ENCODE data around the gene PPP1R14B.

PPP1R14B gene

DNA sequence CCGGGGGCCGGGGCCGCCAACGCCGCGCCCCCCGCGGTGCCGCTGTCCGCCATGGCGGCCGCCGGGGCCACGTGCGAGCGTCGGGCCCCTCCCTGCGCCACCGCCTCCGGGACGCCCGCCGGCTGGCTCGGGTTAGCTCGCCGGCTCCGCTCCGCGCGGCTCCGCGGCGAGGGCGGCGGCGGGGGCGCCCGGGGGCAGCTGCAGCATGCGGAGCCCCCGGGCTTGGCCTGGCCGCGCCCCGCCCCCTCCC is 197 bp downstream of the PPP1R14B start:
- H3K4me3 ChIP-seq (ENCODE audit: low read depth, low read length): peak overlapping the region; percentile 97

DNA sequence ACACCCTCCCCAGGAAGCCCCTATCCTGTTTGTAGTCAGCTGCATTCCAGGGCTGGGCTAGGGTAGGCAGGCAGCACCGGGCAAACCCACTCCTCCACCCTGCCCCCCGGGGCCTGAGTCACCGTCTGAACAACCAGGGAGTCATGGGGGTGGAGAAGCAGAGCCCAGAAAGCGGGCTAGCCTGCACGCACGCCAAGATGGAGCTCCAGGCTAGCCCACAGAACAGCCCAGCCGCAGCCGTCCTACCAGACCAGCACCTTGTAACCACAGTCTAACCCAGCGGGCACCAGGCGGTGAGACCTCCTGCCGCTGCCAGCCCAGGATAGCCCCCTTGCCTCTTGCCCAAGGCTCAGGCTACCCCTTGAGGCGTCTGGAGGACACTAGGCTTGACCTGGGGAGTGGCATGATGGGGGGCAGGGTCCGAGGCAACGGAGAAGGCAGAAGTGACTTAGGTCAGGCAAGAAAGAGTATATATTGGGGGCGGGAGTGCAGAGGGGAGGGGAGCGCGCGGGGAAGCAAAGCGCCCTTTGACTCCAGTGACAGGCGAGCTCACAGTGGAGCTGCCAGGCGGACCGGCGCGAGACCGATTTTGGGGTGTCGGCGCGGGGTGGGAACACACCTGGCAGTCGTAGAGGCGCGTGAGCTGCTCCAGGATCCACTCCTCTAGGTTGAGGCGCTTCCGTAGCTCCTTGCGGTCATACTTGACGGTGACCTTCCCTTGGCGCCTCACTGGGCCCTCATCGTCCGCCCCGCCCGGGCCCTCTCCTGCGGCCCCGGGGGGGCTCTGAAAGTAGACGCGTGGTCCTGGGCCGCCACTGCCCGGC is 734 bp downstream of the PPP1R14B start:
- H3K4me3 ChIP-seq (ENCODE audit: low read depth, low read length): peak overlapping the region; percentile 97

DNA sequence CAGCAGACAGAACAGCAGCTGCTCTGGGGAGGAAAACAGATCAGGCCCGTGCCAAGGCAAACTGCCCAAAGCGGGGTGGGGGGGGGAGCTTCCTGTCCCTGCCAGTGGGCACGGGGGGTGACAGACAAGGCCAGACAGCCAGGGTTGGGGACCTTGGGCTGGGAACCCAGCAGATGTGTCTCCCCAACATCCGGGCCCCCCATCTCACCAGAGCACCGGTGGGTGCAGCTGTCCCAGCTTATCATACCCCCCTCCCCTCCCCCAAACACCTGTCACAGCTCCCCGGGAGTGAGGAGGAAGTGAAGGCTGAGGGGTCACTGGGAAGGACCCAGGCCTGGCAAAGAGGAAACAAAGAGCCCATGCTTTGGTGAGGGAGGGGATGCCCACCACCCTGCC is 1.3 kb downstream of the PPP1R14B start:
- H3K4me3 ChIP-seq (ENCODE audit: low read depth, low read length): peak overlapping the region; percentile 97

DNA sequence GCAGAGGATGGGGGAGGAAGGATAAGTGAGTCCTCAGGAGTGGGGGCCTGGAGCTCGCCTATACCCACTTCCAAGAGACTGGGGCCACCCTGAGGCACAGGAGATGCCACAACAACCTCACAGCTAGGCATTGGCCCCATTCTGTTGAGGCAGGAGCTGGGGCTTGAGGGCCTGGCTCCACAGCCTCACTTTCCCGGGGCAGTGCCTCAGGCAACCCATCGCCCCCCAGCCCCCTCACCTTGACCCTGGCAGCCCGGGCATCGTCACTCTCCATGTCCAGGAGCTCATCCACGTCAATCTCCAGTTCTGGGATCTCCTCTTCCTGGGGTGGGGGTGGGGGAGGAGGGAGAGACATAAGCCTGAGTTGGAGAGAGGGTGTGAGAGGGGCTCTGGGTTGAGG is 1.8 kb downstream of the PPP1R14B start:
- H3K4me3 ChIP-seq (ENCODE audit: low read depth, low read length): no peak overlapping the region

DNA sequence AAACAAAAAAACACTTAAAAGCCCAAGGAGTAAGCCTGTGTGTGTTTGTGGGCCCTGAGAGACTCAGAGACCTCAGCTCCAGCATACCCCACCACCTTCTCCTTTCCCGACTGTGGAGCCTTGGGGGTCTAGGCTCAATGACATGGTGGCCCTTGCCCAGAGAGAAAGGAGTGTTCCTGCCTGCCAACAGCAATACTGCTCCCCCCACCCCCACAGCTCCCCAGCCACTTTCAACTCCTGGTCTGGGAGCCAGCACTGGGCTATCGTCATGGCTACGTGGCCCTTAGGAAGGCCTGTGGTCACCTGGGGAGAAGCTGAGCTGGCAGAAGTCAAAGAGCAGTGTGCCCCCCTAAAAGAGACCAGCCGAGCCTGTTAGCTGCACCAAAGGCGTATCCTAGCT is 2.6 kb downstream of the PPP1R14B start:
- H3K4me3 ChIP-seq (ENCODE audit: low read depth, low read length): no peak overlapping the region

DNA sequence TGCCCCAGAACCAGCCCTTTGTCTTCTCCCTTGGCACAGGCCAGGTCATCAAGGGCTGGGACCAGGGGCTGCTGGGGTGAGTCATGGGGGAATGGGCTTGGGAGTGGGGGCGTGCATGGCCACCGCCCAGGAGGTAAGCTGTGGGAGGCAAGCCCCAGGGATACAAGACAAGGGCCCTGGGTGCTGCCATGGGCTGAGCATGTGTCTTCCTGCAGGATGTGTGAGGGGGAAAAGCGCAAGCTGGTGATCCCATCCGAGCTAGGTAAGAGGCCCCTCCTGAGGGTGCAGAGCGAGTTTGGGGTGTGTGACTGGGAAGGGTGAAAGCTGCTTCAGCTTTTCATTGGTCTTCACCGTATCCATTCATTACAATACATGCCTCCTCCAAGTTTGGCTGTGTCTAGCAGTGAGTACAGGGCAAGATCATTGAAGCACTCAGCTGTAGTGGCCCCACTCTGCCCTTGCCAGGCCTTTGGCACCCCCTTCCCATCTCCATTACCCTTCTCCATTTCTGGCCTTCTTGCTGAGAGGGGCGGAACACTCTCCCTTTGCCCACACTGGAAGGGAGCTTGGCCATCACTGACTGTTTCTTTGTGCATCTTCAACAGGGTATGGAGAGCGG is 3.4 kb downstream of the PPP1R14B start:
- no peak overlapping the region for H3K4me3 ChIP-seq (ENCODE audit: low read depth, low read length)

DNA sequence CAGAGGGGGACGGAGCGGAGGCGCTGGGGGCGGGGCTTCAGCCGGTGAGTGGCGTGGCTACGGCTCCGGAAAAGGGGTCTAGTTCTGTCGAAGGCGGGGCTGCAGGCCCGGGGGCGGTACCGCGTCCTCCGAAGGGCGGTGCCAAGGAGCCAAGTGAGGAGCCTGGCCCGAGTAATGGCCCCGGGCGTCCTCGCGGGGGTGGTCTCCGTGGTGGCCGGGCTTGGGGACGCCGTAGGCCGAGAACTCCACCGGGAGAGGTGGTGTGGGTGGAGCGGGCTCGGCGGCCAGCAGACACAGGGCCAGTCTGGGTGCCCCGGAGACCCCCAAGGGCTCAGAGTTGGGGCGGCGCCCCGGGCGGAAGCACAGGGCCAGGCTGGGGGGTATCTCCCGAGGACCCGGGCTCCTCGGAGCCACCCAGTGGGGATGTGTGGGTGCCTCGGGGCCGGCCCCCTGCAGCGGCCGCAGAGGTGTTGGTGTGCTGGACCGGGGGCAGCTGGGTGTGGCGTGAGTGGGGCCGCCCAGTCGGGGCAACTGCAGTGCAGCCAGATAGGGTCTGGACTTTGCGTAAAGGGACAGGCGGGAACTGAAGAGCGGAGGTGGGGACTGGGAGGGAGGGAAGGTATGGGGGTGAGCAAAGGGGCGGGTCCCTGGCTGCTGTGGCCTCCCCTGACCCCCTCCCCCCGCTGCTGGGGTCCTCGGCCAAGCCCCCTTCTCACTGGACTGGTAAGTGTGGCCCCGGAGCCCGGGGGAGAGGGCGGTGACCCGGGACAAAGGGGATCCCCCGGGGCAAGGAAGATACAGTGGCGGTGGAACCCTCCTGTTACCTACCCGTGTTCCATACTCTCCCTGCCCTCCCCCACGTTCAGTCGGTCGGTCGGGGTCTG is 5.0 kb downstream of the PPP1R14B start:
- H3K4me3 ChIP-seq (ENCODE audit: low read depth, low read length): peak overlapping the region; percentile 82

DNA sequence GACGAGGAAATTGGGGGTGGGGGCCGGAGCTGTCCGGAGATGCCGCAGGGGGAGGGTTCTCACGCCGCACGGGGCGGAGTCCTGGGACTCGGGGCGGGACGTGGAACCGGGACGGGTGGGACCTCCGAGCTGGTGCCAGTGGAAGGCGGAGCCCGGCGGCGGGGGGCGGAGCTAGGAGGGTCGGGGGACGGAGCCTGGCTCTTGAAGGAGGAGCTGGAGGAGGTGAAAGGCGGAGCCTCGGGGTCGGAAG is 5.6 kb downstream of the PPP1R14B start:
- H3K4me3 ChIP-seq (ENCODE audit: low read depth, low read length): peak overlapping the region; percentile 82

DNA sequence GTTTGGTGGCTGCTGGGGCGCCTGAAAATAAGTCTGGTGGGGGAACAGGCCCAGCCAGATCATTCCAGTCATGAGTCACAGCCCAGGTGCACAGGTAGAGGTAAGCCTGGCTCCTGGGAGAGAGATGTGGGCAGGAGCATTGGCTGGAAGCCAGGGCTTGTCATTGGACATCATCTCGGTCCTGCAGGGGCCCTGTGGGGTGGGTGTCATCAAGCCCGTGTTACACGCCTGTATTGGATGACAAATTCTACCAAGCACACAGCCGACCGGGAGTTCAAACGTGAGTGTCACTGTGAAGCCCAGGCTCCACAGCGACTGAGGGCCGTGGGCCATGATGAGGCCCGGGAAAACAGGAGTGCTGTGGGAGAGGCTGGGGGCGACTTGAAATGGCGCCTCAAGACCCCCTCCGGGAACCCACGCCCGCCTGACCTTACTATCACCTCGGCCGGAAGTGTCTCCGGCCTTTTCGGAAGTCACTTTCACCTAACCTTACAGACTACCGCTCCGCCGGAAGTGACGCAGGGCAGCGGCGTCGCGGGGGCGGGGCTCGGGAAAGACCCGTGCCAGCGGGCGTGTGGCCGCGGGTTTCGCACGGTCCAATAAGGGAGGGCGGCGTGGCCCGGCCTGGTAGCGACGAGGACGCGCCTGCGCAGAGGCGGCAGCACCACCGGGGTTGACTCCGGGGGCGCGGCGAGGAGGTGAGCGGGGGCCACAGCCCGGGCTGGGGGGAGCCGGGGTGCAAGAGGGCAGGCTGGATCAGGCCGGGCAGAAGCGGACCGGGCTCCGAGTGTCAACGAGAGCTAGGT is 6.1 kb downstream of the PPP1R14B start, which contains the start of gene FKBP2:
FKBP2 (plus strand) TSS at position 661 of the 806 bp plus-strand sequence. CDS start 1,293 bp downstream, outside the sequence.
- peak within 1 kb of the TSS; percentile 82 for H3K4me3 ChIP-seq (ENCODE audit: low read depth, low read length)

DNA sequence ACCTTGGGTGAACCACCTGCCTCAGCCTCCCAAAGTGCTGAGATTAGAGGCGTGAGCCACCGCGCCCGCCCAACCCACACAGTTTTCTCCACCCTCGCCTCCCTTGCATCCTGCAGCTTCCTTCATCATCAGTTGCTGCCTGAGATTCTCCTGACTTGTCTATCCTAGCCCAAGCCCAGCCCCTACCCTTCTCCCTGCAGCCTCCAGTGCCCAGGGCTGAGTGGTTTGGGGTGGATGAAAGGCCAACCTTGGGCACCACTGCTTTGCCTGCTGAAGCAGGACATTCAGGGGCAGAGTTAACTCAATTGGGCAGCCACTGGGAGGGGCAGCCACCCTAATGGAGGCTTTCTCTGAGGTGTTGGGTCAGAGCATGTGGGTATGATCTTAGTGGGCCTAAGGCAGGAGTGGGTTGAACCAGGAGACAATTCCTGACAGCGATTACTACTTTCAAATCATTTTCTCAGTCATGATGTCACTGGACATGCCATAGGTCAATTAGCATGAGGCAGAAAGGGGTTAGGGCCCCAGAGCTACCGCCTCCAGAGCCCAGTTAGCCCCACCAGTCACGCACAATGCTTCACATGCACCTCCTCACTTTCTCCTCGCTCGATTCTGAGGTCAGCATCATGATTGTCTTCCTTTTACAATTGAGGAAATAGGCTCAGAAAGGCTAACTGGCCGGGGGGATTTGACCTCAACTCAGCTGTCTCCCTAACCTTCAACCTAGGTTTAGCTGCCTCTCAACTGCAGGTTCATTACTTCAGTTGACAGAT is 6.9 kb downstream of the PPP1R14B start:
- peak overlapping the region; percentile 82 for H3K4me3 ChIP-seq (ENCODE audit: low read depth, low read length)

DNA sequence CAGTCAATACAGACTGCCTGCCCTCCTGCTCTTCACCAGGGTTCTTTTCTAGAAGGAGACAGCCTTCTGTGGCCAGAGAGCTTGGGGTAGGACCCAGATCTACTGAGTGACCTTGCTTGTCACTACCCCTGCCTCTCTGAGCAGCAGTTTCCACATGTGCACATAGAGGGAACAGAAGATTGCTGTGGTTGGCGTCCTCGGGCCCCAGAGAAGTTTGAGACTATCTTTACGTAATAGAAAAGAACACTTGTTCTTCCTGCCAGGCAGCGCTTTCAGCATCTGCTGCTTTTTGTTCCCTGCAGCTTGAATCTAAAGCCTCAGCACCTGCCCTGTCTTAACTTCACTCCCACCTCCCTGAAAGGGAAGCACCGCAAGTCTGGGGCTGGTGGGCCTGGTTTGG is 7.7 kb downstream of the PPP1R14B start:
- no peak overlapping the region for H3K4me3 ChIP-seq (ENCODE audit: low read depth, low read length)

DNA sequence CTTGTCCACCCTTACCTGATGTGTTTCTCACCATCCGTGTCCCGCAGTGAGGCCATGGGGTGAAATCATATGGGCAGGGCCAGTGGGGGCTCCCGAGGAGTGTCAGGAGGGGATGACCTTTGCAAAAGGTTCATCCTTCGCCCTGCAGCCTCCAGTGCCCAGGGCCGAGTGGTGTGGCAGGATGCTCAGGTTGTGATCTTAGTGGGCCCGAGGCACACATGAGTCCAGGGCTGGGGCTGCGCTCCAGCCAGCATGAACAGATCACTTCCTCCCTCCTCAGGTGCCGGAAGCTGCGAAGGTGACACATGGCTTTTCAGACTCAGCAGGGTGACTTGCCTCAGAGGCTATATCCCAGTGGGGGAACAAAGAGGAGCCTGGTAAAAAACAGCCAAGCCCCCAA is 8.7 kb downstream of the PPP1R14B start:
- H3K4me3 ChIP-seq (ENCODE audit: low read depth, low read length): no peak overlapping the region

DNA sequence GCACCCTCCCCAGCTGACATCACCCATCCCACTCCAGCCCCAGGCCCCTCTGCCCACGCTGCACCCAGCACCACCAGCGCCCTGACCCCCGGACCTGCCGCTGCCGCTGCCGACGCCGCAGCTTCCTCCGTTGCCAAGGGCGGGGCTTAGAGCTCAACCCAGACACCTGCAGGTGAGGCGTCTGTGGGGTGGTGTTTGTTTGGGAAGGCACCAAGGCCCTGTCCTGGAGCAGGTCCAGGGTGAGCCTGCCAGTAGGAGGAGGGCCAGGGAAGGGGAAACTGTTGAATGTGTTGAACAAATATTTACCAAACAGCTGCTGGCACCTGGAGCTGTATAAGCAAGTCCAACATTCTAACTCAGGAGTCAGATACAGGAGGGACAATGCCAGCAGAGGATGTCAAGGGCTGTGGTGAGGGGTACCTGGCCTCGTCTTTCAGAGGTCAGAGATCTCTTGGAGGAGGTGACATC is 9.2 kb downstream of the PPP1R14B start:
- no peak overlapping the region for H3K4me3 ChIP-seq (ENCODE audit: low read depth, low read length)

DNA sequence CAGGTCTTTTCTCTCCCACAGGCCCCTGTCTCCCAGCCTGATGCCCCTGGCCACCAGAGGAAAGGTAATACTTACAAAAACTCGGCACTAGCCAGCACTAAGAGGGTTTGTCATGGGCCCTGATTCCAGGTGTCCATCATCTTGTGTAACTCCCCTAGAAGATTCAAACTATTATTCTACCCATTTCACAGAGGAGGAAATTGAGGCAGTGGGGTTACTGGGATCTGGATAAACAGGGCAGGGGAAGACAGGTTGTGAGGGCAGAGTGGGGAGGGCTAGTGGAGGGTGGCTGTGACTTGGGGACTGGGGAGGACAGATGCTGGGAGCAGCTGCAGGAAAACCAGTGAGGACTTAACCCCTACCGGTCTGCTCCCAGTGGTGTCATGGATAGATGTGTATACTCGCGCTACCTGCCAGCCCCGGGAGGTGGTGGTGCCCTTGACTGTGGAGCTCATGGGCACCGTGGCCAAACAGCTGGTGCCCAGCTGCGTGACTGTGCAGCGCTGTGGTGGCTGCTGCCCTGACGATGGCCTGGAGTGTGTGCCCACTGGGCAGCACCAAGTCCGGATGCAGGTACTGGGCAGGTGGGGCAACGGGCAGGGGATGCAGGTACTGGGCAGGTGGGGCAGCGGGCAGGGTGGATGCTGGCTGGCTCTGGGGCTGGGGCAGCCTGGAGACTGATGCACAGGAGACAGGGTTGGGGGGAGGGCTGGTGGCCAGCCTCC is 11.1 kb downstream of the PPP1R14B start:
- H3K4me3 ChIP-seq (ENCODE audit: low read depth, low read length): peak overlapping the region; percentile 29

DNA sequence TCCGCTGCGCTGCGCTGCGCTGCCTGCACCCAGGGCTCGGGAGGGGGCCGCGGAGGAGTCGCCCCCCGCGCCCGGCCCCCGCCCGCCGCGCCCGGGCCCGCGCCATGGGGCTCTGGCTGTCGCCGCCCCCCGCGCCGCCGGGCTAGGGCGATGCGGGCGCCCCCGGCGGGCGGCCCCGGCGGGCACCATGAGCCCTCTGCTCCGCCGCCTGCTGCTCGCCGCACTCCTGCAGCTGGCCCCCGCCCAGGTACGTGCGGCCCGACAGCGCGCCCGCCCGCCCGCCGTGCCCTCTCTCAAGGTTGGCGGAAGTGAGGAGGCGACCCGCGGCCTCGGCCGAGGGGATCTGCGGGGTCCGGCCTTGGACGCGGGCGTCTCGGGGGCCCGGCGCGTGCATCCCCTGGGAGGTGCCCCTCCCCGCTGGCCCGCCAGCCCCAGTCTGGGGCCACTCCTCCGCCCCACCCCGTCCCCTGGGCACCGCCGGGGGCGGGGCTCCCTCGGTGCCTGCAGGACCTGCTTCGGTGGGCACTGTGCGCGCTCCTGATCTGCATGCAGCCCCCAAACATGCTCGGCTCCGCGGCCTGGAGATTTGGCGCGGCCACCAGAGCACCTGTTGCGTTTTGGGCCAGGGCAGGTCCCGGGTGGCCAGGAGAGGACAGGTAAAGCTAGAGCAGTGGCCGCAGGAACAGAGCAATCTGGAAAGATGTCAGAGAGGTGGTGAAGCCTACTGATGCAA is 11.9 kb downstream of the PPP1R14B start:
- peak overlapping the region; percentile 29 for H3K4me3 ChIP-seq (ENCODE audit: low read depth, low read length)

DNA sequence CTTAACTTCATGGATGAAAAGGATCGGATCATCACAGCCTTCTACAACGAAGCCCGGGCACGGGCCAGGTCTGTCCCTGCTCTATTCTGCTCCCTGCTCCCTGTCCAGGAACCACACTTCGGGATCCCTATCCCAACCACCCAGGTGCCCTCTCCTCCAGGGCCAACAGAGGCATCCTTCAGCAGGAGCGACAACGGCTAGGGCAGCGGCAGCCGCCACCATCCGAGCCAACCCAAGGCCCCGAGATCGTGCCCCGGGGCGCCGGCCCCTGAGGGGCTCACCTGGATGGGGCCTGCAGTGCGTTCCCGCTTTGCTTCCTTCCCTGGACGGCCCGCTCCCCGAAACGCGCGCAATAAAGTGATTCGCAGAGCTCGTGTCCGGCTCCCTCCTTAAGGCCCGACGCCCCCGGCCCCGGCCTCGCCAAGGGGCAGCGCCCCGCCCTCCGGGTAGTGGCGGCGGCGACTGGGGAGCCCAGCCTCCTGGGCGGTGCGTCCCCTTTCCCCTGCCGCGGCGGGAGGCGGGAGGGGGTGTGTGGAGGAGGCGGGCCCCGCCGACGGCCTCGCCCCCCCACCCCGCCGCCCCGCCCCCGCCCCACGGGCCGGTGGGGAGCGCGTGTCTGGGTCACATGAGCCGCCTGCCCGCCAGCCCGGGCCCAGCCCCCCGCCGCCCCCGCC is 12.7 kb downstream of the PPP1R14B start, which contains the start of gene VEGFB:
VEGFB (plus strand) TSS at position 672 of the 674 bp plus-strand sequence. CDS start 250 bp downstream, outside the sequence.
- H3K4me3 ChIP-seq (ENCODE audit: low read depth, low read length): peak within 1 kb of the TSS; percentile 48

DNA sequence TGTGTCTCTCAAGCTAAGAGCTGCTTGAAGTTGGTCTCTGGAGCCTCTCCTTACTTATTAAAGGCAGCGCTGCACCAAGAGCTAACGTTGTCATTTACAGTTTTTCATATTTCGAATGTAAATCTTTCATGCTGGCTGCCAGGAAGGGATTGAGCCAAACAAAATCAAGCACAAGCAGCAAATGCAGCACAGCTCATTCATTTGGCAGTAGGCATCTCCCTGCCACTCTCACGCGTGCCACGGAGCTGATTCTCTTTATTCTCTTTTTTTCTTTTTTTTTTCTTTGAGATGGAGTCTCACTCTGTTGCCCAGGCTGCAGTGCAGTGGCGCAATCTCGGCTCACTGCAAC is 13.8 kb downstream of the PPP1R14B start:
- H3K4me3 ChIP-seq (ENCODE audit: low read depth, low read length): no peak overlapping the region

DNA sequence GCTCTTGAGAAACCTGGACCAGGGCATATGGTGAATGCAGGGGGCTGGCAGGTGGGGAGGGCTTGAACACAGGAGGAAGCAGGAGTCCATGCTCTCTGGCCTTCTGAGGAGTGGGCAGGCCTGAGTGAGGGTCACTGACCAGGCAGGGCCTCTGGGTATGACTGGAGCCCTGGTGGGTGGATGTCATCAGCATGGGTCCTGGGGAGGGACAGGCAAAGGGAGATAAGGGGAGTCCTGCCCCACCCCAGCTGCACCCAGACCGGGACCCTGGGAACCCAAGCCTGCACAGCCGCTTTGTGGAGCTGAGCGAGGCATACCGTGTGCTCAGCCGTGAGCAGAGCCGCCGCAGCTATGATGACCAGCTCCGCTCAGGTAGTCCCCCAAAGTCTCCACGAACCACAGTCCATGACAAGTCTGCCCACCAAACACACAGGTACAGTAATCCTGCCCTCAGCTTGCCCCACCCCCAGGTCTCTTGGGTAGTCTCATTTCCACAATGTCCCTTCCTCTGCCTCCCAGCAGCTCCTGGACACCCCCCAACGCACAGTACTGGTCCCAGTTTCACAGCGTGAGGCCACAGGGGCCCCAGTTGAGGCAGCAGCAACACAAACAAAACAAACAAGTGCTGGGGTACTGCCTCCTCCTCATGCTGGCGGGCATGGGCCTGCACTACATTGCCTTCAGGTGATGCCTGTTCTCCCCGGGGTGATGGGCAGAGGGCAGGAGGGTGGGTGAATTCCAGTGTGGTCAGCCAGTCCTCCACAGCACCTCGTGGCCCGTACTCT is 14.4 kb downstream of the PPP1R14B start:
- no peak overlapping the region for H3K4me3 ChIP-seq (ENCODE audit: low read depth, low read length)

Measured in iPS-11a (cell line).